ENCODE data around the gene BLOC1S1.

BLOC1S1 gene

GRCh38 chr12:55718015-55718414, 2.2 kb downstream of the BLOC1S1 start:
- H3K4me3 ChIP-seq (replicated peaks; ENCODE audit: low read depth, low read length): peak overlapping the region; percentile 70; the same call in 1 of the 2 replicates
- no peak for TF ChIP-seq CTCF (IDR thresholded peaks at IDR 0.05; ENCODE audit: low read depth, low read length, missing control alignments)
- no peak for DNase-seq (ENCODE audit: extremely low read depth, low read depth)

GRCh38 chr12:55718624-55719275, 2.9 kb downstream of the BLOC1S1 start:
- peak overlapping the region; percentile 8; the same call in 1 of the 2 replicates for H3K4me3 ChIP-seq (replicated peaks; ENCODE audit: low read depth, low read length)
- no peak for DNase-seq (ENCODE audit: extremely low read depth, low read depth)
- TF ChIP-seq CTCF (IDR thresholded peaks at IDR 0.05; ENCODE audit: low read depth, low read length, missing control alignments): no peak

- TF ChIP-seq CTCF (IDR thresholded peaks at IDR 0.05; ENCODE audit: low read depth, low read length, missing control alignments): no peak
Observed at GRCh38 chr12:55719371-55719770, 3.5 kb downstream of the BLOC1S1 start.

GRCh38 chr12:55720071-55720564, 4.3 kb downstream of the BLOC1S1 start, which contains the start of gene RDH5:
Gene RDH5, plus strand, starts transcription at chr12:55720393. Its CDS starts 792 bp downstream, at chr12:55721185.
- TF ChIP-seq CTCF (IDR thresholded peaks at IDR 0.05; ENCODE audit: low read depth, low read length, missing control alignments): no peak
- no peak for DNase-seq (ENCODE audit: extremely low read depth, low read depth)
- peak within 1 kb of the TSS; percentile 14 for H3K4me3 ChIP-seq (replicated peaks; ENCODE audit: low read depth, low read length)

More at GRCh38 chr12:55719371-55719770, 3.5 kb downstream of the BLOC1S1 start:
- H3K4me3 ChIP-seq (replicated peaks; ENCODE audit: low read depth, low read length): no peak overlapping the region
- no peak for DNase-seq (ENCODE audit: extremely low read depth, low read depth)

GRCh38 chr12:55720894-55721444, 5.1 kb downstream of the BLOC1S1 start:
- DNase-seq (ENCODE audit: extremely low read depth, low read depth): peak; percentile 88
- H3K4me3 ChIP-seq (replicated peaks; ENCODE audit: low read depth, low read length): no peak overlapping the region
- TF ChIP-seq CTCF (IDR thresholded peaks at IDR 0.05; ENCODE audit: low read depth, low read length, missing control alignments): peak; percentile 36

DNA sequence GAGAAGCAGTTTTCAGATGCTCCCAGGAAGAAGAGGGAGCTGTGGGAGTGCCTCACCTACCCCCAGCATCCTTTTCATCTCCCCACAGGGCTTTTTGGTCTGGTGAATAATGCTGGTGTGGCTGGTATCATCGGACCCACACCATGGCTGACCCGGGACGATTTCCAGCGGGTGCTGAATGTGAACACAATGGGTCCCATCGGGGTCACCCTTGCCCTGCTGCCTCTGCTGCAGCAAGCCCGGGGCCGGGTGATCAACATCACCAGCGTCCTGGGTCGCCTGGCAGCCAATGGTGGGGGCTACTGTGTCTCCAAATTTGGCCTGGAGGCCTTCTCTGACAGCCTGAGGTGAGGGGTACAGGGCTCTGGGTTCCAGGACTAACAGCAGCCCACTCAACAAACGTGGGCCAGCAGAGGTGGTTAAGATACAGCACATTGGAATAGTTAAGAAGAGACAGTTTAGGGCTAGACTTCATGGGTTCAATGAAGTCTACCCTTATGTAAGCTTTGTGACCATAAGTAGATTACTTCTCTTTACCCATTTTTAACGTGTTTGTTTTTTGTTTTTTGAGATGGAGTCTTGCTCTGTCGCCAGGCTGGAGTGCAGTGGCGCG, 5.9 kb downstream of the BLOC1S1 start:
- H3K4me3 ChIP-seq (replicated peaks; ENCODE audit: low read depth, low read length): no peak overlapping the region
- no peak for DNase-seq (ENCODE audit: extremely low read depth, low read depth)
- no peak for TF ChIP-seq CTCF (IDR thresholded peaks at IDR 0.05; ENCODE audit: low read depth, low read length, missing control alignments)

Measured in HFF-Myc (cell line).